CD14-positive monocyte (primary cell): ENCODE measurements around the gene UBE2E1. TPM values are rescaled to one million over a fixed set of nuclear protein-coding genes. Genes with fewer than 3 reads are reported as not detected.

Experiments
- DNase-seq, 3 donors: peaks; one replicate each; pipeline ENCODE4 v3.0.0-alpha.2; 2011 to 2022
- H2AFZ ChIP-seq: 2 replicates; pipeline ENCODE4 v1.6.0; 2012; ENCODE audit warnings: mild to moderate bottlenecking, low read depth, low read length, inconsistent platforms; ENCODE audit not compliant: insufficient read depth, poor library complexity, severe bottlenecking
- H3K27ac ChIP-seq, 2 donors: 1 replicate in 1 of 2; 2 replicates in 1 of 2; pipeline ENCODE4 v1.5.1; 2012 to 2013; ENCODE audit warnings: low read length in 2 of 2, control low read depth in 1 of 2, inconsistent platforms in 1 of 2, low read depth in 1 of 2, mild to moderate bottlenecking in 1 of 2
- H3K27me3 ChIP-seq, 2 donors: one replicate each; pipeline versions ENCODE4 v1.6.0 to v1.6.1; 2011 to 2013; ENCODE audit warnings: low read length in 2 of 2; ENCODE audit not compliant: control insufficient read depth in 2 of 2, insufficient read depth in 2 of 2
- H3K36me3 ChIP-seq, 2 donors: replicated peaks in 1 of 2; 1 replicate in 1 of 2; 2 replicates in 1 of 2; pipeline versions ENCODE4 v1.5.1 to v1.6.1; 2012 to 2013; ENCODE audit warnings: low read length in 2 of 2, control low read depth in 1 of 2, inconsistent platforms in 1 of 2, mild to moderate bottlenecking in 1 of 2; ENCODE audit not compliant: insufficient read depth in 2 of 2, control insufficient read depth in 1 of 2
- H3K4me1 ChIP-seq, 2 donors: 1 replicate in 1 of 2; 2 replicates in 1 of 2; pipeline versions ENCODE4 v1.5.1 to v1.6.1; 2012 to 2013; ENCODE audit warnings: low read length in 2 of 2, control low read depth in 1 of 2, inconsistent platforms in 1 of 2, mild to moderate bottlenecking in 1 of 2, moderate library complexity in 1 of 2; ENCODE audit not compliant: insufficient read depth in 2 of 2, control insufficient read depth in 1 of 2
- H3K4me2 ChIP-seq: replicated peaks from 2 replicates; pipeline ENCODE3; 2012; ENCODE audit warnings: low read length, moderate library complexity, mild to moderate bottlenecking; ENCODE audit not compliant: poor library complexity, severe bottlenecking; ENCODE audit errors: extremely low read depth
- H3K4me3 ChIP-seq, 3 experiments: fragments of 200-600 bp in 1 of 3; sonication (generic) in 1 of 3; replicated peaks in 1 of 3; 1 replicate in 2 of 3; 2 replicates in 1 of 3; pipeline ENCODE4 v1.5.1; 2011 to 2013; ENCODE audit warnings: low read length in 3 of 3, mild to moderate bottlenecking in 3 of 3, control low read depth in 2 of 3, low read depth in 2 of 3, inconsistent platforms in 1 of 3, moderate library complexity in 1 of 3
- H3K79me2 ChIP-seq: 2 replicates; pipeline ENCODE4 v1.6.0; 2012; ENCODE audit warnings: mild to moderate bottlenecking, control low read depth, inconsistent platforms, low read length, moderate library complexity; ENCODE audit not compliant: insufficient read depth
- H3K9ac ChIP-seq: 2 replicates; pipeline ENCODE4 v1.6.0; 2017; ENCODE audit warnings: low read length, mild to moderate bottlenecking; ENCODE audit not compliant: insufficient read depth, poor library complexity, severe bottlenecking
- H3K9me3 ChIP-seq, 2 donors: replicated peaks in 1 of 2; 1 replicate in 1 of 2; 2 replicates in 1 of 2; pipeline versions ENCODE4 v1.5.1 to v1.6.1; 2012 to 2013; ENCODE audit warnings: low read length in 2 of 2, control low read depth in 1 of 2; ENCODE audit not compliant: control insufficient read depth in 1 of 2, insufficient read depth in 1 of 2
- H4K20me1 ChIP-seq: 2 replicates; pipeline ENCODE4 v1.6.0; 2012; ENCODE audit warnings: mild to moderate bottlenecking, low read length, control low read depth, moderate library complexity; ENCODE audit not compliant: insufficient read depth
- H3K27ac Mint-ChIP-seq, 7 donors: one replicate each; pipeline ENCODE4 v1.8.0; 2020; ENCODE audit warnings: mild to moderate bottlenecking in 7 of 7, mixed read lengths in 7 of 7, moderate library complexity in 6 of 7, inconsistent platforms in 2 of 7
- H3K27me3 Mint-ChIP-seq, 3 donors: one replicate each; pipeline ENCODE4 v1.8.0; 2021 to 2022; ENCODE audit warnings: low read depth in 3 of 3, mild to moderate bottlenecking in 3 of 3, mixed read lengths in 3 of 3, moderate library complexity in 3 of 3, inconsistent platforms in 1 of 3
- H3K36me3 Mint-ChIP-seq, 2 donors: one replicate each; pipeline ENCODE4 v1.8.0; 2020; ENCODE audit warnings: mixed read lengths in 2 of 2, inconsistent platforms in 1 of 2, mild to moderate bottlenecking in 1 of 2
- H3K4me1 Mint-ChIP-seq: one replicate; pipeline ENCODE4 v1.8.0; 2020; ENCODE audit warnings: mild to moderate bottlenecking, mixed read lengths
- H3K4me3 Mint-ChIP-seq, 2 donors: one replicate each; pipeline ENCODE4 v1.8.0; 2020; ENCODE audit warnings: mild to moderate bottlenecking in 2 of 2, mixed read lengths in 2 of 2, moderate library complexity in 1 of 2
- H3K9me3 Mint-ChIP-seq, 7 donors: one replicate each; pipeline ENCODE4 v1.8.0; 2020 to 2022; ENCODE audit warnings: mixed read lengths in 7 of 7, mild to moderate bottlenecking in 6 of 7, moderate library complexity in 6 of 7, inconsistent platforms in 2 of 7
- WGBS: methylation state at CpG from one replicate; pipeline ENCODE4 v1.1.5; 2013; ENCODE audit warnings: missing lambda C conversion rate; ENCODE audit not compliant: insufficient coverage; 5-methylcytosine and 5-hydroxymethylcytosine counted together
- intact Hi-C, 2 donors: fragments of 100-400 bp; cut with micrococcal nuclease; formaldehyde crosslinking; loops; one replicate each; pipeline versions ENCODE4 v1.15.0 to v1.15.1; 2023
- polyA plus RNA-seq, 3 donors: library from polyadenylated mRNA; depleted of rRNA in 1 of 3; unstranded in 2 of 3; stranded (reverse) in 1 of 3; fragments of 300-500 nt in 2 of 3; fragments of >200 nt in 1 of 3; fragmentation: Illumina TruSeq in 2 of 3; gene quantifications; 1 replicate in 2 of 3; 2 replicates in 1 of 3; pipeline ENCODE4 v1.2.3, GENCODE V29; 2012 to 2021
- TF ChIP-seq, protein P1 (sequence below): fragments of 200-600 bp; IDR thresholded peaks from one replicate; pipeline ENCODE4 v1.8.0; 2022; ENCODE audit warnings: antibody characterized with exemption, mild to moderate bottlenecking

The UBE2E1 gene
- polyA plus RNA-seq, 3 donors = 31.3 to 60.2 (median 34.6) TPM

- TF ChIP-seq, protein P1, sequence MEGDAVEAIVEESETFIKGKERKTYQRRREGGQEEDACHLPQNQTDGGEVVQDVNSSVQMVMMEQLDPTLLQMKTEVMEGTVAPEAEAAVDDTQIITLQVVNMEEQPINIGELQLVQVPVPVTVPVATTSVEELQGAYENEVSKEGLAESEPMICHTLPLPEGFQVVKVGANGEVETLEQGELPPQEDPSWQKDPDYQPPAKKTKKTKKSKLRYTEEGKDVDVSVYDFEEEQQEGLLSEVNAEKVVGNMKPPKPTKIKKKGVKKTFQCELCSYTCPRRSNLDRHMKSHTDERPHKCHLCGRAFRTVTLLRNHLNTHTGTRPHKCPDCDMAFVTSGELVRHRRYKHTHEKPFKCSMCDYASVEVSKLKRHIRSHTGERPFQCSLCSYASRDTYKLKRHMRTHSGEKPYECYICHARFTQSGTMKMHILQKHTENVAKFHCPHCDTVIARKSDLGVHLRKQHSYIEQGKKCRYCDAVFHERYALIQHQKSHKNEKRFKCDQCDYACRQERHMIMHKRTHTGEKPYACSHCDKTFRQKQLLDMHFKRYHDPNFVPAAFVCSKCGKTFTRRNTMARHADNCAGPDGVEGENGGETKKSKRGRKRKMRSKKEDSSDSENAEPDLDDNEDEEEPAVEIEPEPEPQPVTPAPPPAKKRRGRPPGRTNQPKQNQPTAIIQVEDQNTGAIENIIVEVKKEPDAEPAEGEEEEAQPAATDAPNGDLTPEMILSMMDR = no peak
- Histone ChIP-seq H3K4me3 (no peak overlapping the region), H3K4me1 (peaks cover 22 to 30% of the 10 kb centered on the region in 2 donors), H3K27me3 (no peaks in the 10 kb centered on the region), H3K9me3 (no peaks in the 10 kb centered on the region), H3K79me2 (peaks cover 65% of the 10 kb centered on the region), H3K9ac (no peak overlapping the region), H3K36me3 (no peaks in the 10 kb centered on the region), H3K27ac (no peak overlapping the region), H2AFZ (no peak overlapping the region), H3K4me2 (no peak overlapping the region), H4K20me1 (peaks cover 95% of the 10 kb centered on the region)
- peak overlapping the region in 2 of 7 donors; percentile 56 to 60 for H3K27ac Mint-ChIP-seq
- H3K4me3 Mint-ChIP-seq = no peak overlapping the region
- intact Hi-C loops = no loop called here
- DNase-seq = no peak
- peaks cover 0 to 1% (median 0%) of the 10 kb centered on the region in 3 donors for H3K27me3 Mint-ChIP-seq
- H3K9me3 Mint-ChIP-seq = no peaks in the 10 kb centered on the region
- peaks cover 8 to 18% of the 10 kb centered on the region in 2 donors for H3K36me3 Mint-ChIP-seq
- peaks cover 30% of the 10 kb centered on the region for H3K4me1 Mint-ChIP-seq
- no CpG with 5 or more reads among the region's 2 CpGs for WGBS
Observed at GRCh38 chr3:23835087-23835486, 29.3 kb downstream of the UBE2E1 start.

DNA sequence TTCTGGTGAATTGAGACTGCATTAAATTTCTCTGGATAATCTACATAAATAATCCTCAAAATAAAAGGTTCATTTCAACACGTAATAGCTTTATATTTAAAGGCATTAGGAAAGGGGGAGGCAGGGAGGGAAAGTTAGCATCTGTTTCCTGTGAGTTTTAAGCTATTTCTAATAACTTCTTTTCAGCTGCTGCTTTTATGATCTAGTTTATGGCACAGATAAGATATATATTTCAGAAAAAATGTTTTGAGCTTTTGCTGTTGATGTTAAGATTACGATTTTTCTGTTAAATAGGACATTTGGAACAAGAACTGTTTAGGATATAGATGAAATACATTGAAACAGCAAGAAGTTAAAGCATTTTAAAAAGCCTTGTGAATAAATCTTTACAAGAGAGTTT is 30.0 kb downstream of the UBE2E1 start:
- H2AFZ ChIP-seq = no peak overlapping the region
- no peak overlapping the region for H3K27ac ChIP-seq
- H3K36me3 ChIP-seq = no peaks in the 10 kb centered on the region
- peaks cover 65% of the 10 kb centered on the region for H3K79me2 ChIP-seq
- WGBS = no CpG with 5 or more reads among the region's 2 CpGs
- no peaks in the 10 kb centered on the region for H3K9me3 ChIP-seq
- Mint-ChIP-seq H3K4me3 (no peak overlapping the region), H3K27ac (no peak overlapping the region), H3K4me1 (peaks cover 23% of the 10 kb centered on the region), H3K27me3 (peaks cover 0 to 1% (median 0%) of the 10 kb centered on the region in 3 donors), H3K9me3 (no peaks in the 10 kb centered on the region), H3K36me3 (peaks cover 8 to 13% of the 10 kb centered on the region in 2 donors)
- no peak overlapping the region for H3K4me3 ChIP-seq
- H4K20me1 ChIP-seq = peaks cover 95% of the 10 kb centered on the region
- TF ChIP-seq, protein P1 = no peak
- peaks cover 18 to 25% of the 10 kb centered on the region in 2 donors for H3K4me1 ChIP-seq
- intact Hi-C loops = no loop called here
- no peak for DNase-seq
- H3K9ac ChIP-seq = no peak overlapping the region
- no peaks in the 10 kb centered on the region for H3K27me3 ChIP-seq
- no peak overlapping the region for H3K4me2 ChIP-seq
